GM19455 (cell line): ENCODE data around the gene CD1E.
A peak's percentile ranks its signal among the peaks of the same experiment; 100 is the strongest.
"Not testable (repeated sequence)": the region's sequence is repeated elsewhere in the genome, so short reads cannot be mapped to it uniquely, and the experiment has no call there.

Experiments used
- ATAC-seq: cut with Tn5 transposase; IDR thresholded peaks from one replicate; pipeline ENCODE4 v1.9.1; 2021; ENCODE audit not compliant: unreplicated experiment

Gene CD1E

GRCh38 chr1:158353303-158354075, at the start of gene CD1E:
Gene CD1E, plus strand, starts transcription at chr1:158353894. Its CDS starts 95 bp downstream, at chr1:158353989.
- no peak for ATAC-seq

GRCh38 chr1:158310623-158311022, 43.1 kb upstream of the CD1E start:
- ATAC-seq = peak; percentile 48

- ATAC-seq = peak; percentile 50
Observed at GRCh38 chr1:158311066-158311465, 42.6 kb upstream of the CD1E start.

GRCh38 chr1:158323866-158324265, 29.8 kb upstream of the CD1E start:
- ATAC-seq = no peak

DNA sequence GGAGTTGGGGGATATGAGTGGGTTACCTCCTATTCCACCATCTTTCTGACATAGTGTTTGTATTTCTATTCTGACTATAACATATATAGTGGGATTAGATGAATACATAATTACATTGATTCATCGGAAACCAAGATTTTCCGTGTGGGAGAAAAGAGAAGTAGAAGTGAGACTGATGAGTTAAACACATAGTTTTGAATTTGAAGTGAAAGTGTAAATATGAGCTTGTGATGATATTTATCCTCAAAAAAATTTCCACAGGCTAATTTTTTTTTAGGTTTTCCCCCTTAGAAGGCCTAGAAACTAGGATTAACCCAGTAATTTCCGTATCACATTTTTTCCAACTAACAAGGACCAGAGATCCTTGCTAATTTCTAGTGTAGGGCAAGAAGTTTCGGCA, 29.3 kb upstream of the CD1E start:
- no peak for ATAC-seq

DNA sequence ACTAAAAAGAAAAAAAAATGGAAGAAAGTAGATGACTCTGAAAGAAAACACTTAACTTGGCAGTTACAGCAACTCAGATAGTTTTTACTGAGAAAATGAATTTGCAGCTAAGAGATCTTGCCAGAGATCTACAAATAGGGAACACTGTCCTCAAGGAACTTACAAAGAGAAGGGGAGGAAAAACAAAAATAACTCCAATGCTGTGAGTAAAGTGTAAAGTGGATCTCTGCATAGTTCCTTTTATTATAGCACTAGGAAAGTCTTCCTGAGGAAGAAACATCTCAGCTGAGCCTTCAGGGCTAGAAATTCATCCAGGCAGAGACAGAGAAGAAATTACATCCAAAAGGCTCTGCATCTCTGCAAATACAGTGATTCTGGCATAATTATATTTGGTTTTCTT, 26.2 kb upstream of the CD1E start:
- ATAC-seq = no peak

- no peak for ATAC-seq
Observed at GRCh38 chr1:158328426-158328825, 25.3 kb upstream of the CD1E start.

DNA sequence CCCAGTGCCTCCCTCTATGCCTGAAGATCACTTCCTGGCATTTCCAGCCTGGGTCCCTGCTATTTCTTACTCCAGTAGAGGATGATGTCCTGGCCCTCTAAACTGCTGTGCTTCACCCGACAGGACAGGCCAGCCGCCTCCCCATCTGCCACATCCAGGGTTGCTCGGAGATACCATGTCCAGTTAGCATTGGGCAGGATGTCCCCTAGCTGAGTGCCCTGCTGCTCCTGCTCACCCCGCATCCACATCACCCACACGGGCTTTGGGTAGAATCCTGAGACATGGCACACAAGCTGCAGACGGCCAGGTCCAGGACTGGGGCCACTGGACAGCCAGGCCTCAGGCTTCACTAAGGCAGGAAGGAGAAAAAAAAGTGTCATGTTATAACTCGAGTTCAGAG, 24.4 kb upstream of the CD1E start:
- no peak for ATAC-seq

- ATAC-seq = no peak
Observed at GRCh38 chr1:158329733-158330132, 24.0 kb upstream of the CD1E start.

DNA sequence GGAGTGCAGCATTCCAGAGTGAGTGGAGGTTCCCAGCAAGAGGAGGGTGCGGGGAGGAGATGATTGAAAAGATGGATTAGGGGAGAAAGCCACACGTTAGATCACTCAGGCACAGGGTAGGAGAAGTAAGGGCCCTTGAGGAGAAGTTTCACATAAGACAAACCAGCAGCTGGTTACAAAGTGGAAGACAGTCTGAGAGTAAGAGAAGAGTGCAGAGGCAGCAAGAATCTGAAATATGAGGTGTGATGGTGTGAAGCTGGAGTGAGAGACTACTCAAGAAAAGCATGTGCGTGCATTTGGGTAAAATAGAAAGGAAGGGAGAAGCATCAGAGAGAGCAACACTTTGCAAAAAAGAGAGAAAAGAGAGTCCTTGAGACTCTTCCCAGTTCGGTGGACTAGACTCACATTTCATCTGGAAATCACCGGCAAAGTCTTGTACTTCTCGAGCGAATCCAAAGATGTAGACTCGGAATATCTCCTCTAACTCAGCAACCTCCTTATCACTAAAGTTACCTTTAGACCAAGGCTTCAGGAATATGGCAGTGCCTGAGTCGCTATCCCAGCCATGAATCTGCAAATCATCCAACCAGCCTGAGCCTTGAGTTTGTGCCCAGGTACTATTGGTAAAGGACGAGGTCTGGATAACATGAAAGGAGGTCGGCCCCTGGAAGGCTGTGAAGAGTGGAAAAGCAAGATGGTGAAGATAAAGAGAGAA, 23.1 kb upstream of the CD1E start:
- ATAC-seq = no peak

- ATAC-seq = no peak
Observed at GRCh38 chr1:158331106-158331425, 22.6 kb upstream of the CD1E start.

DNA sequence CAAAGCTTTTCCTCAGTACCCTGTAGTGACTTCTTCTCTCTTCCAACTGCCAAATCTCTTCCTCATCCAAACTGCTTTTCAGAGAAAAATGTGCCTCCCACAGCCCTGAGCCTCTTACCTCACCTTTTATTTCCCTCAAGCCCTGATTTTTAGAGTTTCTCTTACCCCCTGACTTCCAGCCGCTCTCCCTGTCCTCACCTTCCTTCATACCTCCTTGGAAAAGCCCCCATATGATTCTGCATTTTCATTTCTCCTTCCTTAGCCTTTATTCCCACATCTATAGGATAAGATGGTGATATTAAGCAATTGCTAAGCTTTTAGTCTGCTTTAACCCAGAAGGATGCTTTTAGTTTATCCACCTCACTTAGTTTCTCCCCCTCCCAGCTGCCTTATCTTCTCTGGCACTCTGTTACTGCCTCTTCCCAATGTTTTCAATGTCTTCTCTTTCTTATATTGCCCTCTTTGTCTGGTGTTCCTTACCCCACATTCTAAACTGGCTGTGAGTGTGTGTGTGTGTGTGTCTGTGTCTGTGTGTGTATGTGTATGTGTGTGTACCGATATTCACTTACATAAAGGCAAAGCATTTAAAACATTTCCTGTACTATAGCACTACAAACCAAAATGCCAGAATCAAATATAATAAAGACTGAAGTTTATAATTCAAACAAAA, 22.1 kb upstream of the CD1E start, which contains the start of gene CD1B:
Gene CD1B, minus strand, starts transcription at position 51 of the 670 bp plus-strand sequence. CDS start 108 bp downstream, outside the sequence.
- ATAC-seq = no peak

DNA sequence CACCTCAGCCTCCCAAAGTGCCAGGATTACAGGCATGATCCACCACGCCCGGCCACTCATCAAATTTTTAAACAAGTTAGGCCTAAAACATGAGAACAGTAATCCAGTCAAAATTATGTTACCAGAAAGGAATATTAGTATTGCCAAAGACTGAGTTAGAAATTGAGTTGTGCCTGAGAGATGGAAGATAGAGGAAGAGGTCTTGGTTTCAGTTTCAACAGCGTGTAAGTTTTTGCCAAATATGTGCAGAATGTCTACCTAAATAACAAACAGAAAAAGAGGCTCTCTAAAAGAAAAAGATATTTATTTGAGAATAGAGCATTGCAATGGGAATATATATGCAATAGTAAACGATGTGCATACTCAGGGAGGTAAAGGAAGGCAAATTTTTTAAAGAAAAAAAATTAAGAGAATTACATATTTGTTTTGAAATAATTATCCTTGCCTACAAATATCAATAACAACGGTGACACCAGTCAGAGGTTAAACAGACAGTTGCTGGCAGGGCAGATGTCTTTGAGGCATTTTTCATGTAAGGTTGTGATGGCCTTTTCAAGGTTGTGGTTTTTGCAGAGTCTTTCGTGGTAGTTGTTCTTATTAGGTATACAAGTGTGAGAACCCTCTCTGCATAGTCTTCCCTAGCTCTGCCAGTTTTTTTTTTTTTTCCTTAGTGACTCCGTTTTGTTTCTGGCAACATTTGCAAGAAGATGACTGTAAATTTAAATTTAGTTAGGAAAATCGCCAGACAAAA, 20.1 kb upstream of the CD1E start:
- no peak for ATAC-seq

DNA sequence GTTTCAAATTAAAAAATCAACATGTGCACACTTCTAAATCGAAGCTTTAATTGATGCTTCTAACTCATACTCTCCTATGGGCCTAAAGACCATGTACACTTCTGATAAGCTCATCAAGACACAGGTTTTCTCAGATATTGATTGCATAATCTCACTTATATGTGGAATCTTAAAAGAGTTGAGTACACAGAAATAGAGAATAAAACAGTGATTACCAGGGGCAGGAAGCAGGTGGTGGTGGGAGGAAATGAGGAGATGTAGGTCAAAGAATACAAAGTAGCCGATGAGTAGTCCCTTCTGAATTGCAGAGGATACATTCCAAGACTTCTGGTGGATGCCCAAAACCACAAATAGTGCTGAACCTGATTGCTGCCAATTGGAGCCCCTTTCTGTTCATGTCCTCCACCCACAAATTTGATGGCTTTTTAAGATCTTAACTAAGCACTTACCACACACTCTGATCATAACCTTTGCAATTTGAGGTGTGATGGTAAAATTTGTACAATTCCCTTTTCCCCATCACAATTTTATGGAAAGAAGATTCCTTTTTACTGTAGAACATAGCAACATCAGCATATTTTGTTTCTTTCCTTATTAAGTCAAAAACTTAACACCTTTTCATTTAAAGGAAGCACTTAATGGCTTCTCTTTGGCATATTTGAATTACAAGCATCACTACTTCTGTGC, 19.0 kb upstream of the CD1E start:
- ATAC-seq = no peak

GRCh38 chr1:158335213-158335532, 18.5 kb upstream of the CD1E start:
- ATAC-seq = no peak

GRCh38 chr1:158336413-158336812, 17.3 kb upstream of the CD1E start:
- not testable (repeated sequence) for ATAC-seq

DNA sequence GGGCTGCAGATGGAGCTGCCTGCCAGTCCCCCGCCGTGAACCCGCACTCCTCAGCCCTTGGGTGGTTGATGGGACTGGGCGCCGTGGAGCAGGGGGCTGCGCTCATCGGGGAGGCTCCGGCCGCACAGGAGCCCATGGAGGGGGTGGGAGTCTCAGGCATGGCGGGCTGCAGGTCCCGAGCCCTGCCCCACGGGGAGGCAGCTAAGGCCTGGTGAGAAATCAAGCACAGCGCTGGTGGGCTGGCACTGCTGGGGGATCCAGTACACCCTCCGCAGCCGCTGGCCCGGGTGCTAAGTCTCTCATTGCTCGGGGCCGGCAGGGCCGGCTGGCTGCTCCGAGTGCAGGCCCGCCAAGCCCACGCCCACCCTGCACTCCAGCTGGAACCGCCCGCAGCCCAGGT, 4.7 kb upstream of the CD1E start:
- not testable (repeated sequence) for ATAC-seq

DNA sequence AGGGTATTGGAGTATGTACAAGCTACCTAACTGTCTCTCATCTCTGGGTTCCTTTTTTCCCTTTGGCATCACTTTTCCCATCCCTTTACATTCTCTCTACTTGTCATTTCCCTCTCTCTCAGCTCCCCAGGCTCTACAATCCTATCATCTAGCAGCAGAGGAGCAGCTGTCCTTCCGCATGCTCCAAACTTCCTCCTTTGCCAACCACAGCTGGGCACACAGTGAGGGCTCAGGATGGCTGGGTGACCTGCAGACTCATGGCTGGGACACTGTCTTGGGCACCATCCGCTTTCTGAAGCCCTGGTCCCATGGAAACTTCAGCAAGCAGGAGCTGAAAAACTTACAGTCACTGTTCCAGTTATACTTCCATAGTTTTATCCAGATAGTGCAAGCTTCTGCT, 561 bp downstream of the CD1E start:
- ATAC-seq = no peak

DNA sequence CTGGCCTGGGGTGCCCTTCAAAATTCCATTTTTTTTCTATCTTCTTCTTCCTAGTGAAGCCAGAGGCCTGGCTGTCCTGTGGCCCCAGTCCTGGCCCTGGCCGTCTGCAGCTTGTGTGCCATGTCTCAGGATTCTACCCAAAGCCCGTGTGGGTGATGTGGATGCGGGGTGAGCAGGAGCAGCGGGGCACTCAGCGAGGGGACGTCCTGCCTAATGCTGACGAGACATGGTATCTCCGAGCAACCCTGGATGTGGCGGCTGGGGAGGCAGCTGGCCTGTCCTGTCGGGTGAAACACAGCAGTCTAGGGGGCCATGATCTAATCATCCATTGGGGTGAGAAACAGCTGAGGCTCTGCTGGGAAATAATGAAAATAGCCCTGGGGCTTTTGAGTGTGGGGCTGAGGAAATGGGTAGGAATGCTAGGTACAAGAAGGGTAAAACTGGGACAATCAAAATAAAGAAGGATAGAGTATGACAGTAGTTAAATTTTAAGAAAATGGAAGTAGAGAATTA, 2.1 kb downstream of the CD1E start:
- no peak for ATAC-seq

DNA sequence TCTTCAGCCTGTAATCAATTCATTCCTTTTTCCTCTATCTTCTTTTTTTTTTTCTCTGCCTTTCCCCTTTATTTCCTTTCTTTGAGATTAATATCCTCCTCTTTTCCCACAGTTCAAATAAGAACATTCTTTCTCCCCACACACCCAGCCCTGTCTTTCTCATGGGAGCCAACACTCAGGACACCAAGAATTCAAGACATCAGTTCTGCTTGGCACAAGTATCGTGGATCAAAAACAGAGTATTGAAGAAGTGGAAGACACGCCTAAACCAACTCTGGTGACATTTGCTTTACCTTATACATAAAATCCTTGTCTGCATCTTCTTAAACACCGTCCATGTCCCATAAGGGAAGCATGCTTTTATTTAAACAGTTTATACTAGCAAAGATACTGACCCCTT, 2.9 kb downstream of the CD1E start:
- no peak for ATAC-seq

GRCh38 chr1:158357441-158357840, 3.7 kb downstream of the CD1E start:
- ATAC-seq = no peak
